GM12891 (cell line): Measurements from ENCODE around the gene TMEM44.

Experiments
- DNase-seq: peaks from one replicate; pipeline ENCODE4 v3.0.0; 2011; ENCODE audit warnings: low spot score; ENCODE audit not compliant: insufficient read length
- FAIRE-seq: peaks from 2 replicates; lab custom pipeline; 2011; peaks lifted over from hg19 to GRCh38; lab: Jason Lieb, UNC
- PAX5 ChIP-seq: IDR thresholded peaks from 2 replicates; pipeline ENCODE4 v1.6.1; 2011; ENCODE audit warnings: low read length, moderate library complexity, mild to moderate bottlenecking; ENCODE audit not compliant: insufficient read depth, severe bottlenecking
- POLR2A ChIP-seq: IDR thresholded peaks from 2 replicates; pipeline ENCODE4 v1.6.1; 2011; ENCODE audit warnings: low read depth, low read length, control low read depth
- POLR2AphosphoS5 ChIP-seq: IDR thresholded peaks from 2 replicates; pipeline ENCODE4 v1.6.1; 2011; ENCODE audit warnings: low read depth, low read length, control low read depth
- POU2F2 ChIP-seq: IDR thresholded peaks from 2 replicates; pipeline ENCODE4 v1.6.1; 2011; ENCODE audit warnings: low read depth, mild to moderate bottlenecking, control low read depth, low read length, moderate library complexity
- SPI1 ChIP-seq: IDR thresholded peaks from 2 replicates; pipeline ENCODE4 v1.6.1; 2011; ENCODE audit warnings: low read depth, low read length, control low read depth
- TAF1 ChIP-seq: IDR thresholded peaks from 2 replicates; pipeline ENCODE4 v1.6.1; 2011; ENCODE audit warnings: low read depth, low read length, control low read depth

The TMEM44 gene

DNA sequence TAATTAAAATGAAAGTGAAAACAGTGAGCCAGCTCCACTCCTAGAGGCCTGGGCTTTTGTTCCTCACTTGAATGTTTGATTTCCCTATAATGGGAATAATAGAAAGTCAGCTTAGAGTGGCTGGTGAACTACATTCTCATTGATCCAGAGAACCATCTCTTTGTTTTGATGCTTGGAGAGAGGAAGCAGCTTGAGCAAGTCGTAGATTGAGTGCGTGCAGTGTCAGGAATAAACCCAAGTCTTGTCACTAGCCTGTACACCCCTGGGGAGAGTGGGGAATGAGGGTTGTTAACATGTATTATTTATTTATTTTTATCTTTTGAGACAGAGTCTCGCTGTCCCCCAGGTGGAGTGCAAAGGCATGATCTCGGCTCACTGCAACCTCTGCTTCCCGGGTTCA, 39.7 kb upstream of the TMEM44 start:
- FAIRE-seq (no peak), DNase-seq (no peak)
- TF ChIP-seq POLR2A (no peak), SPI1 (no peak), TAF1 (no peak), POU2F2 (no peak), POLR2AphosphoS5 (no peak), PAX5 (no peak)

- FAIRE-seq, result peak; percentile 92
- peak; percentile 66 for DNase-seq
- TF ChIP-seq POLR2A, result peak; percentile 60
- TF ChIP-seq TAF1, result peak; percentile 27
- no peak for TF ChIP-seq PAX5
- peak; percentile 89 for TF ChIP-seq POU2F2
- peak; percentile 75 for TF ChIP-seq POLR2AphosphoS5
- 0 out of 2 replicates have a peak, but pooled peaks have one; percentile 37 for TF ChIP-seq SPI1
These were observed 38.9 kb upstream of the TMEM44 start, which contains the start of gene LSG1 for GRCh38 chr3:194671900-194672808. LSG1 (minus strand) TSS chr3:194672191; CDS start chr3:194672162, 29 bp downstream.

- TF ChIP-seq POU2F2 (no peak), PAX5 (no peak), POLR2AphosphoS5 (no peak), SPI1 (no peak), TAF1 (no peak), POLR2A (no peak)
- FAIRE-seq (peak; percentile 26), DNase-seq (no peak)
These were observed 38.3 kb upstream of the TMEM44 start for GRCh38 chr3:194671511-194671899.

GRCh38 chr3:194667363-194667762, 34.1 kb upstream of the TMEM44 start:
- FAIRE-seq (no peak), DNase-seq (no peak)
- peak; percentile 60 for TF ChIP-seq SPI1
- TF ChIP-seq POU2F2, result no peak

DNA sequence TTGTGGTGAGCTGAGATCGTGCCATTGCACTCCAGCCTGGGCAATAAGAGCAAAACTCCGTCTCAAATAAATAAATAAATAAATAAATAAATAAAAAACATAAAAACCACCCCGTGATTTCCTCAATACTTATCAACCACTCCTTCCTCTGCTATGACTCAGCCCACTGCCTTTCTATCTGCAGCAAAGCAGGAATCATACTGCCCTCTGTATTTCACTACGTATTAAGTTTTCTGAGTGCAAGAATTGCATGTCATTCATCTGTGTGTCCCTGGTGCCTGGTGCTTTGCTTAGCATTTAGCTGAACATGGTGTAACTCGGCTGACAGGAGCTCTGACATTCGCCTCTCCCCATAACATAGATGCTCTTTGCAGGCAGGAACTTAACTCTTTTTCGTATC, 31.6 kb upstream of the TMEM44 start:
- FAIRE-seq (no peak), DNase-seq (no peak)
- no peak for TF ChIP-seq SPI1
- no peak for TF ChIP-seq TAF1
- no peak for TF ChIP-seq POU2F2
- no peak for TF ChIP-seq PAX5
- no peak for TF ChIP-seq POLR2A
- no peak for TF ChIP-seq POLR2AphosphoS5

GRCh38 chr3:194661946-194662345, 28.7 kb upstream of the TMEM44 start:
- TF ChIP-seq POU2F2 (no peak), POLR2AphosphoS5 (no peak), POLR2A (no peak), TAF1 (no peak), SPI1 (no peak), PAX5 (no peak)
- DNase-seq (no peak), FAIRE-seq (no peak)

- DNase-seq, result no peak
- FAIRE-seq, result no peak
- no peak for TF ChIP-seq PAX5
- no peak for TF ChIP-seq POU2F2
- TF ChIP-seq TAF1, result no peak
- no peak for TF ChIP-seq POLR2A
- no peak for TF ChIP-seq POLR2AphosphoS5
- TF ChIP-seq SPI1, result no peak
These were observed 28.2 kb upstream of the TMEM44 start for GRCh38 chr3:194661374-194661773.

DNA sequence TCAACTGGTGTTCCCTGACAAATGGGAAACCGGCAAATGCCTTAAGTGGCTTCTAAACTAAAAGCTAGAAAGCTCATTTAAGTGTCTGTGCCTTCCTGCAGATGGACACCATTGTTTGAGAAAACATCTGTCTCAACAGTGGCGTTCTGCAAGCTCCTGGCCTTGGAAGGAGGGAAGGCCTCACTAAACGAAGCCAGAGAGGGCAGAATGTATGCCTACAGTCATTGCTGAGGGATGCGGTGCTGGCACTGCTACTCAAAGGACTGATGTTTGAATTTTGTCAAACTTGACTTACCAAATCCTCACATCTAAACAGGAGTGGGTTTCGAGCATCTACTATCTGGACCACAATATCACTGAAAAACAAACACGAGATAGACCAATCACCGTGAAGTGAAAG, 26.6 kb upstream of the TMEM44 start:
- no peak for DNase-seq
- no peak for TF ChIP-seq SPI1
- no peak for TF ChIP-seq TAF1
- no peak for TF ChIP-seq POU2F2
- TF ChIP-seq POLR2A, result no peak
- no peak for TF ChIP-seq POLR2AphosphoS5
- TF ChIP-seq PAX5, result no peak
- FAIRE-seq, result no peak

DNA sequence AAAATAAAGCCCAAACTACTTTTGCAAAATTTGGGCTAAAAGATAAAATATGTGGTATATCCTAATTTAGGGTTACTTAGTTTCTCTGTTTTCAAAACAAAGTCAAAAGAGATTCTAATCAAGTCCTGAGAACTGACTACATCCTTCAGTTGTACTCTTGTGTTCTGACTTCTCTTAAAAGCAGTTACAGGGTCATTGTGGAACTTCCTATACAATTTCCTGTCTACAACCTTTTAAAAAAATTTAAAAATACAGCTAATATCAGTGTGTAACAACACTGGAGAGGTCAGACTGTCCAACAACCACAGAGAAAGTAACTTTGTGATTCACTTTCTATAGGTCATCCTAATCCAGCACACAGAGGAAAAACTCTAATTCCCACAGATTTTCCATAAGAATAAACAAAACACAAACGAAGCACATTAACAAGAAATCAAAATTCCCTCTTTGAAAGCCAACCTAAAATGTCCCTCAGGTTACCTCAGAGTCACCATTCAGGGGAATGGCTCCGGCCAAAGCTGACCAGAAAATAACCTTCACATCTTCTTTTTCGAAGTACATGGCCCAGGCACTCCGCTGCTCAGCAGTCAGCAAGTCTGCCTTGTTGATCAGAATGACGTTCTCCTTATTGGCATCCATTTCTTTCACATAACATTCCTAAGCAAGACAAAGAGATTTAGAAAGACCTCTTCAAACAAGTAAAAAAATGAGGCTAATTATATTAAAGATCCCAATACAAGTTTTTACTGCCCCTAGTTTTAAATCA, 25.4 kb upstream of the TMEM44 start:
- no peak for FAIRE-seq
- no peak for DNase-seq
- TF ChIP-seq SPI1 (no peak), POU2F2 (no peak), POLR2A (no peak), POLR2AphosphoS5 (no peak), TAF1 (no peak), PAX5 (no peak)
